HepG2 (cell line): Measurements from ENCODE around the gene SRP68. TPM values are rescaled to one million over a fixed set of nuclear protein-coding genes. Genes with fewer than 3 reads are reported as not detected.
A peak's percentile ranks its signal among the peaks of the same experiment; 100 is the strongest.

Source experiments
- CHCHD3 ChIP-seq: sonication (generic); formaldehyde crosslinking; IDR thresholded peaks from 2 replicates; pipeline ENCODE4 v1.8.0; 2022; ENCODE audit warnings: mild to moderate bottlenecking, missing genetic modification reagents, moderate library complexity
- DZIP1 ChIP-seq: sonication (generic); formaldehyde crosslinking; IDR thresholded peaks from 2 replicates; pipeline ENCODE4 v1.5.0; 2020; ENCODE audit warnings: mild to moderate bottlenecking, missing genetic modification reagents
- E2F1 ChIP-seq: sonication (generic); formaldehyde crosslinking; IDR thresholded peaks from 2 replicates; pipeline ENCODE4 v1.5.0; 2020; ENCODE audit warnings: missing genetic modification reagents
- KDM3A ChIP-seq: IDR thresholded peaks from 2 replicates; pipeline ENCODE4 v1.6.1; 2018; ENCODE audit warnings: low read depth, missing compliant biosample characterization
- SKIL ChIP-seq: sonication (generic); formaldehyde crosslinking; IDR thresholded peaks from 2 replicates; pipeline ENCODE4 v1.8.0; 2022; ENCODE audit warnings: missing genetic modification reagents, mild to moderate bottlenecking, moderate library complexity, borderline replicate concordance
- TBL1XR1 ChIP-seq: fragments of 150-350 bp; IDR thresholded peaks from 2 replicates; pipeline ENCODE4 v1.6.1; 2014; ENCODE audit warnings: borderline replicate concordance, low read length; ENCODE audit not compliant: partially characterized antibody
- ZFAT ChIP-seq: sonication (generic); formaldehyde crosslinking; conservative IDR thresholded peaks from 2 replicates; pipeline ENCODE4 v1.8.1; 2023; ENCODE audit warnings: missing genetic modification reagents, inconsistent platforms
- ZNF710 ChIP-seq: sonication (generic); formaldehyde crosslinking; IDR thresholded peaks from 2 replicates; pipeline ENCODE4 v1.5.0; 2020; ENCODE audit warnings: mild to moderate bottlenecking, missing genetic modification reagents, borderline replicate concordance
- polyA plus RNA-seq, 8 experiments: library from polyadenylated mRNA; depleted of rRNA in 3 of 8; stranded (reverse) in 7 of 8; unstranded in 1 of 8; fragments of >200 nt; fragmentation: Illumina TruSeq in 4 of 8; extraction: Trizol in 4 of 8; gene quantifications; 2 replicates each; pipeline versions ENCODE4 v1.2.1 to v1.2.3, GENCODE V29; 2011 to 2016; ENCODE audit warnings: low read depth in 4 of 8, missing spikeins in 1 of 8, mixed read lengths in 1 of 8; ENCODE audit not compliant: insufficient read depth in 1 of 8
- total RNA-seq, 5 experiments: library from RNA; depleted of rRNA; stranded (reverse); fragments of >200 nt; fragmentation: Illumina TruSeq; extraction: Trizol; gene quantifications; 2 replicates each; pipeline ENCODE4 v1.2.3, GENCODE V29; 2016; ENCODE audit warnings: low read depth in 1 of 5
- TF ChIP-seq, protein P1 (sequence below): IDR thresholded peaks from 2 replicates; pipeline ENCODE4 v1.6.1; 2016; ENCODE audit warnings: missing compliant biosample characterization, missing genetic modification reagents, borderline replicate concordance
- TF ChIP-seq, protein P2 (sequence below): sonication (generic); formaldehyde crosslinking; IDR thresholded peaks from 2 replicates; pipeline ENCODE4 v1.9.0; 2022; ENCODE audit warnings: missing genetic modification reagents, mild to moderate bottlenecking, borderline replicate concordance
- TF ChIP-seq, protein P3 (sequence below): sonication (generic); formaldehyde crosslinking; conservative IDR thresholded peaks from 2 replicates; pipeline ENCODE4 v1.5.0; 2020; ENCODE audit warnings: missing genetic modification reagents

Gene SRP68
- total and polyA plus RNA-seq, 2 of the 13 experiments (the other 11 are each of a cell fraction or from before 2014, with no cell fraction given): 39.8 to 74.3 TPM

DNA sequence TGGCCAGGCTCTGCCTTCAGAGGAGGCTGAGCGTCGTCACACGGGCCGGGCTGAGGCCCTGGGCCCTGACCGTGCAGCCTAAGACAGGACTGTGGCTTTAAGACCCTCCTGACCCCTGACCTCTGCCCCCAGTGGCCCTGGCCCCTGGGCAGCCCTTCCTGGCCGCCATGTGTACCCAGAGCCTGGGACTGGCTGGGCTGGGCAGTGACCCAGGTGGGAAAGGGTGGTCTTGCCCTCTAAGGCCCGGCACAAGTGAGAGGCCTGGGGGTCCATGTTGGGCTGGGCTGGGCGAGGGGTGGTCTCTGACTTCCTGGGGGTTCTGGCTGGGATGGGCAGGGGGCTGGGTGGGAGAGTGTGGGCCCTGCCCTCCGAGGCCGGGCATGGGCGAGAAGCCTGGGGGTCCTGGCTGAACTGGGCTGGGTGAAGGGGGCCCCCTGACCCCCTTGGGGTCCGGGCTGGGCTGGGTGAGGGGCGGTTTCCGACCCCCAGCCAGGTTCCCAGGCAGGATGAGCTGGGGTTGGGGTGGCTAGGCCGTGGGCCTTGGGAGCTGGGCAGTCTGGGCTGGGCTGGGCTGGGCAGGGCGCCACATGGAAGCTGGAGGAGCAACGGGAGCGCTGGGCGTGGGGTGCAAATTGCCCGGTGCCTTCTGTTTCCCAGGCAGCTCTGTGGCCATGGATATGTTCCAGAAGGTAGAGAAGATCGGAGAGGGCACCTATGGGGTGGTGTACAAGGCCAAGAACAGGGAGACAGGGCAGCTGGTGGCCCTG lies 71.4 kb downstream of the SRP68 start, which contains the start of gene CDK3 (continued):
- TF ChIP-seq, protein P1, sequence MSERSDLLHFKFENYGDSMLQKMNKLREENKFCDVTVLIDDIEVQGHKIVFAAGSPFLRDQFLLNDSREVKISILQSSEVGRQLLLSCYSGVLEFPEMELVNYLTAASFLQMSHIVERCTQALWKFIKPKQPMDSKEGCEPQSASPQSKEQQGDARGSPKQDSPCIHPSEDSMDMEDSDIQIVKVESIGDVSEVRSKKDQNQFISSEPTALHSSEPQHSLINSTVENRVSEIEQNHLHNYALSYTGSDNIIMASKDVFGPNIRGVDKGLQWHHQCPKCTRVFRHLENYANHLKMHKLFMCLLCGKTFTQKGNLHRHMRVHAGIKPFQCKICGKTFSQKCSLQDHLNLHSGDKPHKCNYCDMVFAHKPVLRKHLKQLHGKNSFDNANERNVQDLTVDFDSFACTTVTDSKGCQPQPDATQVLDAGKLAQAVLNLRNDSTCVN (CRISPR knock-in tag): no peak
- TF ChIP-seq SKIL (no peak), ZNF710 (no peak), CHCHD3 (no peak), KDM3A (CRISPR knock-in tag) (no peak), DZIP1 (0 out of 2 replicates have a peak, but pooled peaks have one; percentile 1), ZFAT (CRISPR knock-in tag) (no peak), TBL1XR1 (no peak), E2F1 (CRISPR knock-in tag) (no peak)
- TF ChIP-seq, protein P2, sequence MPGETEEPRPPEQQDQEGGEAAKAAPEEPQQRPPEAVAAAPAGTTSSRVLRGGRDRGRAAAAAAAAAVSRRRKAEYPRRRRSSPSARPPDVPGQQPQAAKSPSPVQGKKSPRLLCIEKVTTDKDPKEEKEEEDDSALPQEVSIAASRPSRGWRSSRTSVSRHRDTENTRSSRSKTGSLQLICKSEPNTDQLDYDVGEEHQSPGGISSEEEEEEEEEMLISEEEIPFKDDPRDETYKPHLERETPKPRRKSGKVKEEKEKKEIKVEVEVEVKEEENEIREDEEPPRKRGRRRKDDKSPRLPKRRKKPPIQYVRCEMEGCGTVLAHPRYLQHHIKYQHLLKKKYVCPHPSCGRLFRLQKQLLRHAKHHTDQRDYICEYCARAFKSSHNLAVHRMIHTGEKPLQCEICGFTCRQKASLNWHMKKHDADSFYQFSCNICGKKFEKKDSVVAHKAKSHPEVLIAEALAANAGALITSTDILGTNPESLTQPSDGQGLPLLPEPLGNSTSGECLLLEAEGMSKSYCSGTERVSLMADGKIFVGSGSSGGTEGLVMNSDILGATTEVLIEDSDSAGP (CRISPR knock-in tag): peak; percentile 45
- TF ChIP-seq, protein P3, sequence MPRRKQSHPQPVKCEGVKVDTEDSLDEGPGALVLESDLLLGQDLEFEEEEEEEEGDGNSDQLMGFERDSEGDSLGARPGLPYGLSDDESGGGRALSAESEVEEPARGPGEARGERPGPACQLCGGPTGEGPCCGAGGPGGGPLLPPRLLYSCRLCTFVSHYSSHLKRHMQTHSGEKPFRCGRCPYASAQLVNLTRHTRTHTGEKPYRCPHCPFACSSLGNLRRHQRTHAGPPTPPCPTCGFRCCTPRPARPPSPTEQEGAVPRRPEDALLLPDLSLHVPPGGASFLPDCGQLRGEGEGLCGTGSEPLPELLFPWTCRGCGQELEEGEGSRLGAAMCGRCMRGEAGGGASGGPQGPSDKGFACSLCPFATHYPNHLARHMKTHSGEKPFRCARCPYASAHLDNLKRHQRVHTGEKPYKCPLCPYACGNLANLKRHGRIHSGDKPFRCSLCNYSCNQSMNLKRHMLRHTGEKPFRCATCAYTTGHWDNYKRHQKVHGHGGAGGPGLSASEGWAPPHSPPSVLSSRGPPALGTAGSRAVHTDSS (CRISPR knock-in tag): no peak
